HEK293 (cell line): ENCODE results near the gene OR2Y1.

Experiments
- CTCF ChIA-PET: fragments of 350-600 bp; formaldehyde crosslinking; extraction: SDS; loops from one replicate; lab custom pipeline; 2021; ENCODE audit warnings: antibody characterized with exemption; lab: Yijun Ruan, JAX
- POLR2A ChIA-PET: fragments of 300-600 bp; formaldehyde crosslinking; extraction: SDS; loops from one replicate; lab custom pipeline; 2020; ENCODE audit warnings: antibody characterized with exemption, inconsistent platforms; lab: Yijun Ruan, JAX
- H3K27ac ChIP-seq: fragments of 200-500 bp; sonication (Bioruptor generic); 2 replicates; pipeline ENCODE4 v1.5.1; 2014; ENCODE audit warnings: low read depth, low read length, control low read depth, inconsistent platforms; ENCODE audit errors: extremely low read depth
- H3K36me3 ChIP-seq, 2 experiments: fragments of 200-500 bp in 1 of 2; sonication (Bioruptor generic) in 1 of 2; 1 replicate in 1 of 2; 2 replicates in 1 of 2; pipeline ENCODE4 v1.5.1; 2014 to 2017; ENCODE audit warnings: inconsistent platforms in 2 of 2, low read length in 2 of 2; ENCODE audit not compliant: control insufficient read depth in 2 of 2, insufficient read depth in 1 of 2
- H3K4me1 ChIP-seq: fragments of 200-500 bp; sonication (Bioruptor generic); 2 replicates; pipeline ENCODE4 v1.5.1; 2014; ENCODE audit warnings: mild to moderate bottlenecking, low read length, inconsistent platforms; ENCODE audit not compliant: control insufficient read depth, insufficient read depth
- H3K4me3 ChIP-seq: 2 replicates; pipeline ENCODE4 v1.5.1; 2011; ENCODE audit warnings: low read depth, mild to moderate bottlenecking, control low read depth, low read length, moderate library complexity
- H3K9me3 ChIP-seq: fragments of 200-500 bp; sonication (Bioruptor generic); 2 replicates; pipeline ENCODE4 v1.5.1; 2014; ENCODE audit warnings: low read depth, low read length, inconsistent platforms; ENCODE audit not compliant: control insufficient read depth, insufficient read depth
- PRDM4 ChIP-seq: fragments of 450-650 bp; formaldehyde crosslinking; IDR thresholded peaks from 2 replicates; pipeline ENCODE4 v1.5.1; 2017; ENCODE audit warnings: missing biosample characterization, missing genetic modification characterization
- SCRT2 ChIP-seq: fragments of 450-650 bp; formaldehyde crosslinking; IDR thresholded peaks from 2 replicates; pipeline ENCODE4 v1.5.1; 2016; ENCODE audit warnings: missing biosample characterization, missing genetic modification characterization
- SETDB1 ChIP-seq: IDR thresholded peaks from one replicate; pipeline ENCODE4 v1.6.1; 2017; ENCODE audit warnings: mild to moderate bottlenecking, low read length, moderate library complexity, mixed read lengths; ENCODE audit not compliant: insufficient read length
- TSHZ1 ChIP-seq: fragments of 450-650 bp; formaldehyde crosslinking; IDR thresholded peaks from 2 replicates; pipeline ENCODE4 v1.5.1; 2016; ENCODE audit warnings: missing biosample characterization, missing genetic modification characterization, borderline replicate concordance
- YY2 ChIP-seq: fragments of 450-650 bp; formaldehyde crosslinking; IDR thresholded peaks from 2 replicates; pipeline ENCODE4 v1.5.1; 2016; ENCODE audit warnings: missing biosample characterization, missing genetic modification characterization
- ZBTB21 ChIP-seq: fragments of 450-650 bp; formaldehyde crosslinking; IDR thresholded peaks from 2 replicates; pipeline ENCODE4 v1.5.1; 2017; ENCODE audit warnings: missing biosample characterization, missing genetic modification characterization
- ZFHX2 ChIP-seq: fragments of 450-650 bp; formaldehyde crosslinking; conservative IDR thresholded peaks from 2 replicates; pipeline ENCODE4 v1.5.1; 2016; ENCODE audit warnings: missing biosample characterization, missing genetic modification characterization
- ZNF133 ChIP-seq: fragments of 450-650 bp; formaldehyde crosslinking; IDR thresholded peaks from 2 replicates; pipeline ENCODE4 v1.5.1; 2016; ENCODE audit warnings: missing biosample characterization, missing genetic modification characterization
- ZNF155 ChIP-seq: fragments of 450-650 bp; formaldehyde crosslinking; IDR thresholded peaks from 2 replicates; pipeline ENCODE4 v1.5.1; 2016; ENCODE audit warnings: missing biosample characterization, missing genetic modification characterization
- ZNF184 ChIP-seq: fragments of 450-650 bp; IDR thresholded peaks from 2 replicates; pipeline ENCODE4 v1.5.1; 2018; ENCODE audit warnings: missing biosample characterization, mild to moderate bottlenecking, missing genetic modification characterization
- ZNF202 ChIP-seq: fragments of 450-650 bp; formaldehyde crosslinking; IDR thresholded peaks from 2 replicates; pipeline ENCODE4 v1.5.1; 2016; ENCODE audit warnings: missing biosample characterization, missing genetic modification characterization, borderline replicate concordance
- ZNF23 ChIP-seq: fragments of 450-650 bp; formaldehyde crosslinking; IDR thresholded peaks from 2 replicates; pipeline ENCODE4 v1.5.1; 2016; ENCODE audit warnings: missing biosample characterization, missing genetic modification characterization, borderline replicate concordance
- ZNF423 ChIP-seq: fragments of 450-650 bp; formaldehyde crosslinking; IDR thresholded peaks from 2 replicates; pipeline ENCODE4 v1.5.1; 2016; ENCODE audit warnings: missing biosample characterization, missing genetic modification characterization
- ZNF488 ChIP-seq: fragments of 450-650 bp; formaldehyde crosslinking; IDR thresholded peaks from 2 replicates; pipeline ENCODE4 v1.5.1; 2016; ENCODE audit warnings: missing biosample characterization, missing genetic modification characterization
- ZNF600 ChIP-seq: fragments of 450-650 bp; formaldehyde crosslinking; IDR thresholded peaks from 2 replicates; pipeline ENCODE4 v1.5.1; 2016; ENCODE audit warnings: missing biosample characterization, missing genetic modification characterization
- ZNF621 ChIP-seq: fragments of 450-650 bp; formaldehyde crosslinking; IDR thresholded peaks from 2 replicates; pipeline ENCODE4 v1.5.1; 2017; ENCODE audit warnings: missing biosample characterization, missing genetic modification characterization
- ZNF704 ChIP-seq: fragments of 450-650 bp; formaldehyde crosslinking; IDR thresholded peaks from 2 replicates; pipeline ENCODE4 v1.5.1; 2016; ENCODE audit warnings: missing biosample characterization, missing genetic modification characterization
- ZNF76 ChIP-seq: fragments of 450-650 bp; formaldehyde crosslinking; IDR thresholded peaks from 2 replicates; pipeline ENCODE4; 2016; ENCODE audit warnings: low read depth, missing biosample characterization, missing genetic modification characterization, borderline replicate concordance
- ZSCAN16 ChIP-seq: fragments of 450-650 bp; formaldehyde crosslinking; IDR thresholded peaks from 2 replicates; pipeline ENCODE4 v1.5.1; 2016; ENCODE audit warnings: missing biosample characterization, missing genetic modification characterization
- ZSCAN23 ChIP-seq: fragments of 450-650 bp; formaldehyde crosslinking; IDR thresholded peaks from 2 replicates; pipeline ENCODE4 v1.5.1; 2016; ENCODE audit warnings: missing biosample characterization, missing genetic modification characterization

The OR2Y1 gene

GRCh38 chr5:180696116-180696515 lies 43.7 kb downstream of the OR2Y1 start:
- Histone ChIP-seq H3K27ac (no peak overlapping the region), H3K36me3 (no peaks in the 10 kb centered on the region), H3K4me3 (no peak overlapping the region), H3K4me1 (no peaks in the 10 kb centered on the region), H3K9me3 (no peaks in the 10 kb centered on the region)
- CTCF ChIA-PET: interaction anchor here (3.5 kb wide), 1 partner anchor 22 kb away, joined by 15 read pairs; no protein-coding TSS in a partner anchor
- TF ChIP-seq SETDB1 (peak; percentile 34), ZSCAN23 (tag by site-specific recombination) (no peak)
- POLR2A ChIA-PET: no interaction called here

- Histone ChIP-seq H3K4me3 (no peak overlapping the region), H3K36me3 (no peaks in the 10 kb centered on the region), H3K9me3 (no peaks in the 10 kb centered on the region), H3K27ac (no peak overlapping the region), H3K4me1 (no peaks in the 10 kb centered on the region)
- POLR2A ChIA-PET: no interaction called here
- CTCF ChIA-PET: interaction anchor here (0.6 to 0.8 kb wide), 3 partner anchors 23 to 415 kb away, joined by 3 read pairs; no protein-coding TSS in a partner anchor
- TF ChIP-seq ZNF76 (tag by site-specific recombination) (no peak), SCRT2 (tag by site-specific recombination) (0 out of 2 replicates have a peak, but pooled peaks have one; percentile 25)
Observed at GRCh38 chr5:180692429-180692828, 47.4 kb downstream of the OR2Y1 start.

- Histone ChIP-seq H3K36me3 (no peaks in the 10 kb centered on the region), H3K27ac (no peak overlapping the region), H3K4me3 (no peak overlapping the region)
- CTCF ChIA-PET: interaction anchor here (1.5 kb wide), 1 partner anchor 28 kb away, joined by 3 read pairs; no protein-coding TSS in a partner anchor
- TF ChIP-seq ZSCAN16 (tag by site-specific recombination) (no peak), TSHZ1 (tag by site-specific recombination) (no peak), ZNF23 (no peak), YY2 (tag by site-specific recombination) (no peak), ZNF202 (tag by site-specific recombination) (no peak), PRDM4 (tag by site-specific recombination) (no peak), ZNF155 (tag by site-specific recombination) (no peak), ZNF133 (tag by site-specific recombination) (no peak), ZNF600 (tag by site-specific recombination) (no peak), ZNF704 (tag by site-specific recombination) (no peak), ZBTB21 (no peak), ZNF621 (tag by site-specific recombination) (no peak), ZFHX2 (tag by site-specific recombination) (no peak), ZNF488 (tag by site-specific recombination) (no peak), ZNF423 (tag by site-specific recombination) (no peak), ZNF184 (tag by site-specific recombination) (no peak)
- TF ChIP-seq, all 188 proteins: peak for 0
- H3K9me3 ChIP-seq: no peaks in the 10 kb centered on the region
- POLR2A ChIA-PET: no interaction called here
- no peaks in the 10 kb centered on the region for H3K4me1 ChIP-seq
Observed at GRCh38 chr5:180691046-180691445, 48.8 kb downstream of the OR2Y1 start.
